Stomach smooth muscle (tissue), 2 donors: ENCODE measurements around the gene ROCK2.

Experiments
- H3K27ac ChIP-seq: one replicate; pipeline ENCODE4 v1.7.0; 2013; ENCODE audit warnings: mild to moderate bottlenecking, low read length, inconsistent platforms
- H3K27me3 ChIP-seq, 2 donors: one replicate each; pipeline ENCODE4 v1.7.0; 2013; ENCODE audit warnings: low read length in 2 of 2; ENCODE audit not compliant: insufficient read depth in 2 of 2, control insufficient read depth in 1 of 2
- H3K36me3 ChIP-seq, 2 donors: one replicate each; pipeline ENCODE4 v1.7.0; 2013; ENCODE audit warnings: low read length in 2 of 2; ENCODE audit not compliant: control insufficient read depth in 2 of 2, insufficient read depth in 2 of 2
- H3K4me1 ChIP-seq: one replicate; pipeline ENCODE4 v1.7.0; 2013; ENCODE audit warnings: low read length; ENCODE audit not compliant: control insufficient read depth, insufficient read depth
- H3K4me3 ChIP-seq, 2 donors: one replicate each; pipeline ENCODE4 v1.7.0; 2013; ENCODE audit warnings: low read length in 2 of 2
- H3K9ac ChIP-seq, 2 donors: one replicate each; pipeline ENCODE4 v1.7.0; 2013; ENCODE audit warnings: low read length in 2 of 2, mild to moderate bottlenecking in 1 of 2
- H3K9me3 ChIP-seq, 2 donors: one replicate each; pipeline ENCODE4 v1.7.0; 2013; ENCODE audit warnings: low read length in 2 of 2; ENCODE audit not compliant: control insufficient read depth in 2 of 2
- donor health status: healthy.
- donor health status: Pancreatic carcinoma.

ROCK2 gene

GRCh38 chr2:11163439-11164317 is 180.8 kb downstream of the ROCK2 start:
- Histone ChIP-seq H3K4me3 (no peak overlapping the region), H3K4me1 (no peaks in the 10 kb centered on the region), H3K36me3 (peaks cover 0 to 5% of the 10 kb centered on the region in 2 donors)

GRCh38 chr2:11161747-11162146 is 182.7 kb downstream of the ROCK2 start:
- Histone ChIP-seq H3K4me1 (peaks cover 4% of the 10 kb centered on the region), H3K27ac (no peak overlapping the region), H3K9ac (no peak overlapping the region), H3K36me3 (peaks cover 0 to 5% of the 10 kb centered on the region in 2 donors), H3K27me3 (no peaks in the 10 kb centered on the region), H3K4me3 (no peak overlapping the region), H3K9me3 (no peaks in the 10 kb centered on the region)

More at GRCh38 chr2:11163439-11164317, 180.8 kb downstream of the ROCK2 start:
- Histone ChIP-seq H3K9ac (no peak overlapping the region), H3K27me3 (no peaks in the 10 kb centered on the region), H3K9me3 (no peaks in the 10 kb centered on the region), H3K27ac (no peak overlapping the region)

- Histone ChIP-seq H3K9ac (no peak overlapping the region), H3K36me3 (peaks cover 0 to 5% of the 10 kb centered on the region in 2 donors), H3K4me1 (peaks cover 12% of the 10 kb centered on the region), H3K9me3 (no peaks in the 10 kb centered on the region), H3K27ac (no peak overlapping the region), H3K27me3 (no peaks in the 10 kb centered on the region), H3K4me3 (no peak overlapping the region)
Measured at GRCh38 chr2:11160731-11161455, 183.5 kb downstream of the ROCK2 start.

GRCh38 chr2:11160256-11160655 is 184.2 kb downstream of the ROCK2 start:
- H3K4me1 ChIP-seq: peaks cover 17% of the 10 kb centered on the region
- H3K27me3 ChIP-seq: no peaks in the 10 kb centered on the region
- H3K36me3 ChIP-seq: peaks cover 0 to 5% of the 10 kb centered on the region in 2 donors
- no peaks in the 10 kb centered on the region for H3K9me3 ChIP-seq
- H3K9ac ChIP-seq: no peak overlapping the region
- H3K27ac ChIP-seq: no peak overlapping the region
- H3K4me3 ChIP-seq: no peak overlapping the region

- no peak overlapping the region for H3K9ac ChIP-seq
- peaks cover 0 to 5% of the 10 kb centered on the region in 2 donors for H3K36me3 ChIP-seq
- H3K27me3 ChIP-seq: no peaks in the 10 kb centered on the region
- H3K4me1 ChIP-seq: peaks cover 17% of the 10 kb centered on the region
- no peak overlapping the region for H3K27ac ChIP-seq
- H3K4me3 ChIP-seq: no peak overlapping the region
- no peaks in the 10 kb centered on the region for H3K9me3 ChIP-seq
Measured at GRCh38 chr2:11159574-11160170, 184.8 kb downstream of the ROCK2 start.

GRCh38 chr2:11158916-11159573 is 185.4 kb downstream of the ROCK2 start:
- H3K27me3 ChIP-seq: no peaks in the 10 kb centered on the region
- H3K9me3 ChIP-seq: no peaks in the 10 kb centered on the region
- H3K27ac ChIP-seq: no peak overlapping the region
- H3K36me3 ChIP-seq: peaks cover 0 to 5% of the 10 kb centered on the region in 2 donors
- H3K4me1 ChIP-seq: peaks cover 24% of the 10 kb centered on the region
- H3K4me3 ChIP-seq: no peak overlapping the region
- no peak overlapping the region for H3K9ac ChIP-seq

GRCh38 chr2:11157731-11158130 is 186.7 kb downstream of the ROCK2 start:
- Histone ChIP-seq H3K36me3 (peaks cover 0 to 3% of the 10 kb centered on the region in 2 donors), H3K9me3 (no peaks in the 10 kb centered on the region), H3K9ac (no peak overlapping the region), H3K4me3 (no peak overlapping the region), H3K27me3 (no peaks in the 10 kb centered on the region), H3K4me1 (peaks cover 24% of the 10 kb centered on the region), H3K27ac (no peak overlapping the region)

GRCh38 chr2:11157296-11157695 is 187.1 kb downstream of the ROCK2 start:
- peaks cover 0 to 3% of the 10 kb centered on the region in 2 donors for H3K36me3 ChIP-seq
- no peak overlapping the region for H3K4me3 ChIP-seq
- no peaks in the 10 kb centered on the region for H3K27me3 ChIP-seq
- H3K27ac ChIP-seq: no peak overlapping the region
- H3K9ac ChIP-seq: no peak overlapping the region
- H3K4me1 ChIP-seq: peaks cover 24% of the 10 kb centered on the region
- no peaks in the 10 kb centered on the region for H3K9me3 ChIP-seq

GRCh38 chr2:11156396-11157075 is 187.9 kb downstream of the ROCK2 start:
- H3K9ac ChIP-seq: no peak overlapping the region
- H3K36me3 ChIP-seq: peaks cover 0 to 3% of the 10 kb centered on the region in 2 donors
- H3K27me3 ChIP-seq: no peaks in the 10 kb centered on the region
- H3K27ac ChIP-seq: no peak overlapping the region
- H3K4me3 ChIP-seq: peak overlapping the region; percentile 62 to 83
- H3K4me1 ChIP-seq: peaks cover 24% of the 10 kb centered on the region
- H3K9me3 ChIP-seq: no peaks in the 10 kb centered on the region
